Fibroblast of lung (primary cell): ENCODE data around the gene CCNE1. TPM values are rescaled to one million over a fixed set of nuclear protein-coding genes. Genes with fewer than 3 reads are reported as not detected.

ENCODE experiments used
- DNase-seq, 2 donors: peaks; one replicate each; pipeline versions ENCODE4 v3.0.0 to v3.0.0-alpha.2; 2010; ENCODE audit warnings: low read depth in 2 of 2
- H2AFZ ChIP-seq: 2 replicates; pipeline ENCODE4 v1.5.1; 2012; ENCODE audit warnings: low read length, control low read depth, inconsistent platforms
- H3K27ac ChIP-seq: 2 replicates; pipeline ENCODE4 v1.5.1; 2011; ENCODE audit warnings: low read length, control low read depth; ENCODE audit not compliant: insufficient read depth
- H3K27me3 ChIP-seq: 2 replicates; pipeline ENCODE4 v1.5.1; 2011; ENCODE audit warnings: mild to moderate bottlenecking, low read length; ENCODE audit not compliant: control insufficient read depth, insufficient read depth
- H3K36me3 ChIP-seq: 2 replicates; pipeline ENCODE4 v1.5.1; 2011; ENCODE audit warnings: low read length; ENCODE audit not compliant: control insufficient read depth, insufficient read depth
- H3K4me1 ChIP-seq: 2 replicates; pipeline ENCODE4 v1.5.1; 2011; ENCODE audit warnings: low read length; ENCODE audit not compliant: control insufficient read depth, insufficient read depth; ENCODE audit errors: extremely low read depth
- H3K4me2 ChIP-seq: 2 replicates; pipeline ENCODE4 v1.5.1; 2011; ENCODE audit warnings: low read length, control low read depth; ENCODE audit not compliant: insufficient read depth; ENCODE audit errors: extremely low read depth
- H3K4me3 ChIP-seq, 4 experiments: fragments of 200-600 bp in 1 of 4; sonication (generic) in 1 of 4; replicated peaks in 1 of 4; 2 replicates each; pipeline ENCODE4 v1.5.1; 2011 to 2016; ENCODE audit warnings: low read length in 4 of 4, low read depth in 3 of 4, mild to moderate bottlenecking in 3 of 4, control low read depth in 2 of 4, inconsistent platforms in 1 of 4, mixed read lengths in 1 of 4; ENCODE audit not compliant: insufficient read depth in 1 of 4; ENCODE audit errors: control extremely low read depth in 1 of 4
- H3K79me2 ChIP-seq: 2 replicates; pipeline ENCODE4 v1.5.1; 2012; ENCODE audit warnings: mild to moderate bottlenecking, low read length, inconsistent platforms; ENCODE audit not compliant: control insufficient read depth, insufficient read depth
- H3K9ac ChIP-seq: 2 replicates; pipeline ENCODE4 v1.5.1; 2011; ENCODE audit warnings: mild to moderate bottlenecking, low read length, control low read depth; ENCODE audit not compliant: insufficient read depth
- H3K9me3 ChIP-seq: 2 replicates; pipeline ENCODE4 v1.5.1; 2012; ENCODE audit warnings: low read depth, low read length; ENCODE audit not compliant: control insufficient read depth, insufficient read depth
- H4K20me1 ChIP-seq: 2 replicates; pipeline ENCODE4 v1.5.1; 2011; ENCODE audit warnings: low read length; ENCODE audit not compliant: control insufficient read depth, insufficient read depth; ENCODE audit errors: extremely low read depth
- EZH2 ChIP-seq: IDR thresholded peaks from 2 replicates; pipeline ENCODE4 v1.5.1; 2012; ENCODE audit warnings: low read length, control low read depth, mild to moderate bottlenecking; ENCODE audit errors: missing control alignments
- polyA plus RNA-seq, 2 donors: library from polyadenylated mRNA; depleted of rRNA in 1 of 2; stranded (reverse) in 1 of 2; unstranded in 1 of 2; fragments of >200 nt; gene quantifications; 2 replicates each; pipeline ENCODE4 v1.2.1, GENCODE V29; 2011 to 2012; ENCODE audit warnings: missing spikeins in 1 of 2
- total RNA-seq: library from RNA; depleted of rRNA; stranded (reverse); fragments of >200 nt; gene quantifications from 2 replicates; pipeline ENCODE4 v1.2.1, GENCODE V29; 2014
- TF ChIP-seq, protein P1 (sequence below), 2 donors: IDR thresholded peaks in 1 of 2; conservative IDR thresholded peaks in 1 of 2; 1 replicate in 1 of 2; 2 replicates in 1 of 2; pipeline ENCODE4 v1.5.1; 2011 to 2012; ENCODE audit warnings: low read length in 2 of 2, control low read depth in 1 of 2, inconsistent platforms in 1 of 2, low read depth in 1 of 2, mild to moderate bottlenecking in 1 of 2

CCNE1 gene
- total and polyA plus RNA-seq, 2 donors (not counting 1 experiment from before 2014, with no cell fraction given), result 4.8 to 5.3 TPM

DNA sequence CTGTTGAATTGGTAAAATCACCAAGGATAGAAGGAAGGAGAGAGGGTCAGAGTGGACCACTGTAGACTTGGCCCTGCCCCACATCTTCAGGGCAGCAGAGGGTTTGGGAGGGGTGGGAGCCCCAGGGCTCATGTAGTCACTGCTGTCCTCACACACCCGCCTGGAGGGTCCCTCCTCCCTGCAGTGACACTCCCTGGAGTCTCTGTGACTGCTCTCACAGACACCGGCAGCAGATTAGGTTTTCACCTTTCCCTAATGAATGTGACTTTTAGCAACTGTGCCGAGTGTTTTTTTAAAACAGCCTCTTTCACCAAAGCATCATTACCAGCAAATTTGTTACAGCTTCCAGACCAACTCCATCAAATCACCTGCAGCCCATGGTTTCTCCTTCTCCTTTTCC lies 45.7 kb upstream of the CCNE1 start:
- H2AFZ ChIP-seq, result no peak overlapping the region
- no peaks in the 10 kb centered on the region for H4K20me1 ChIP-seq
- H3K9ac ChIP-seq, result no peak overlapping the region
- no peak overlapping the region for H3K4me3 ChIP-seq
- no peak for DNase-seq
- H3K27me3 ChIP-seq, result no peaks in the 10 kb centered on the region
- no peaks in the 10 kb centered on the region for H3K4me1 ChIP-seq
- no peaks in the 10 kb centered on the region for H3K9me3 ChIP-seq
- no peaks in the 10 kb centered on the region for H3K36me3 ChIP-seq
- H3K4me2 ChIP-seq, result no peak overlapping the region
- TF ChIP-seq, protein P1, sequence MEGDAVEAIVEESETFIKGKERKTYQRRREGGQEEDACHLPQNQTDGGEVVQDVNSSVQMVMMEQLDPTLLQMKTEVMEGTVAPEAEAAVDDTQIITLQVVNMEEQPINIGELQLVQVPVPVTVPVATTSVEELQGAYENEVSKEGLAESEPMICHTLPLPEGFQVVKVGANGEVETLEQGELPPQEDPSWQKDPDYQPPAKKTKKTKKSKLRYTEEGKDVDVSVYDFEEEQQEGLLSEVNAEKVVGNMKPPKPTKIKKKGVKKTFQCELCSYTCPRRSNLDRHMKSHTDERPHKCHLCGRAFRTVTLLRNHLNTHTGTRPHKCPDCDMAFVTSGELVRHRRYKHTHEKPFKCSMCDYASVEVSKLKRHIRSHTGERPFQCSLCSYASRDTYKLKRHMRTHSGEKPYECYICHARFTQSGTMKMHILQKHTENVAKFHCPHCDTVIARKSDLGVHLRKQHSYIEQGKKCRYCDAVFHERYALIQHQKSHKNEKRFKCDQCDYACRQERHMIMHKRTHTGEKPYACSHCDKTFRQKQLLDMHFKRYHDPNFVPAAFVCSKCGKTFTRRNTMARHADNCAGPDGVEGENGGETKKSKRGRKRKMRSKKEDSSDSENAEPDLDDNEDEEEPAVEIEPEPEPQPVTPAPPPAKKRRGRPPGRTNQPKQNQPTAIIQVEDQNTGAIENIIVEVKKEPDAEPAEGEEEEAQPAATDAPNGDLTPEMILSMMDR (conservative IDR thresholded peaks at IDR 0.05 in 1 of 2, IDR thresholded peaks at IDR 0.05 in 1 of 2; ENCODE audit: low read depth in 1 of 2, low read length in 2 of 2), result no peak
- TF ChIP-seq EZH2, result no peak
- H3K79me2 ChIP-seq, result no peaks in the 10 kb centered on the region
- no peak overlapping the region for H3K27ac ChIP-seq

DNA sequence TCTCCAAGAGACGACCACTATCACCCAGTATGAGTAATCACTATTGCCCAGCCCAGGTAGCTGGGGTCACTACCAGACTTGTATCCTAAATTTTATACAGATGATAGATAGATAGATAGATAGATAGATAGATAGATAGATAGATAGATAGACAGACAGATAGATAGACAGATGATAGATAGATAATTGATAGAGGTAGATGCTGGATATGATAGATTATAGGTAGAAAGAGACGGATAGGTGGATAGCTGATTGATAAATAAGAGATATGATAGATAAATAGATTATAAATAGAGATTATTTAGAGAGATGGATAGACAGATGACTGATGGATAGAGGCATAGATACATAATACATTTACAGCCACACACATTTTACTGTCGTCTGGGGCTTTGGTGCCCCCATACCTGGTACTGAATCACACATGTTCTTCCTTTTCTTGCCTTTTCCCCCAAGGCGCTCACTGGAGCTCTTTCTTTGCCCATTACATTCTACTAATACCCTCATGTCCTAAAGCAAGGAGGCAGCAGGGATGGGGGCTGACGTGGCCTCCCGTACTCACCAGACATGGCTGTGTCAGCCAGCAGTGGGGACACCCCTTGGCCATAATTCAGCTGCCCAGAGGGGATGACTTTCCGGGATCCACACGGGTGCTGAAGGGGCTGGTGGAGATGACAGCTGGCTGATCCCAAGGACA lies 44.6 kb upstream of the CCNE1 start:
- H3K27ac ChIP-seq, result no peak overlapping the region
- TF ChIP-seq, protein P1 (conservative IDR thresholded peaks at IDR 0.05 in 1 of 2, IDR thresholded peaks at IDR 0.05 in 1 of 2; ENCODE audit: low read depth in 1 of 2, low read length in 2 of 2), result no peak
- no peak for TF ChIP-seq EZH2
- H3K4me3 ChIP-seq, result no peak overlapping the region
- H3K36me3 ChIP-seq, result no peaks in the 10 kb centered on the region
- no peaks in the 10 kb centered on the region for H3K27me3 ChIP-seq
- H4K20me1 ChIP-seq, result no peaks in the 10 kb centered on the region
- H3K4me1 ChIP-seq, result no peaks in the 10 kb centered on the region
- H3K9me3 ChIP-seq, result no peaks in the 10 kb centered on the region
- H3K9ac ChIP-seq, result no peak overlapping the region
- no peak for DNase-seq
- H2AFZ ChIP-seq, result no peak overlapping the region
- no peak overlapping the region for H3K4me2 ChIP-seq
- H3K79me2 ChIP-seq, result no peaks in the 10 kb centered on the region

DNA sequence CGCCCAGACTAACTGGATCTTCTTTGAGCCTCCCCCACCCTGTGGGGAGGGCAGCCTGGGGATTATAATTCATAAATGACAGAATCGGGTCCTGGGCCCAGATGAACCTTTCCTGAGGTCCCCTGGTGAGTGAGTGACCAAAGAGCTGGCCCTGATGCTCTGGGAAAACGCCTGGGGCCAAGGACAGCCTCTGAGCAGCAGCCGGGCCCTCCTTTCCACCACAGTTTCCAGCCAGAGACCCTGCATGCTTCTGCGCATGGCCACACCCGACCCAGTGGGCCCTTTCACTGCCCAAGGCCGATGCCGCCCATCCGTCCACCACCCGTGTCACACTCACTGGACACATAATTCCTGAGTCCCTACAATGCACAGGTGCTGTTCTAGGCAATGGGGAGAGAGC lies 43.6 kb upstream of the CCNE1 start:
- H3K4me3 ChIP-seq, result no peak overlapping the region
- no peaks in the 10 kb centered on the region for H3K27me3 ChIP-seq
- no peak for DNase-seq
- H3K4me1 ChIP-seq, result no peaks in the 10 kb centered on the region
- no peaks in the 10 kb centered on the region for H3K79me2 ChIP-seq
- no peak overlapping the region for H3K4me2 ChIP-seq
- no peak overlapping the region for H3K9ac ChIP-seq
- H3K9me3 ChIP-seq, result no peaks in the 10 kb centered on the region
- TF ChIP-seq, protein P1 (conservative IDR thresholded peaks at IDR 0.05 in 1 of 2, IDR thresholded peaks at IDR 0.05 in 1 of 2; ENCODE audit: low read depth in 1 of 2, low read length in 2 of 2), result no peak
- no peak for TF ChIP-seq EZH2
- H4K20me1 ChIP-seq, result no peaks in the 10 kb centered on the region
- no peak overlapping the region for H3K27ac ChIP-seq
- H3K36me3 ChIP-seq, result no peaks in the 10 kb centered on the region
- H2AFZ ChIP-seq, result no peak overlapping the region
